ENCODE data around the gene MMP3.

Gene MMP3

GRCh38 chr11:102837646-102838045, 5.8 kb downstream of the MMP3 start:
- Histone ChIP-seq H3K79me2 (ENCODE audit: control insufficient read depth, low read length) (no peaks in the 10 kb centered on the region), H3K4me1 (ENCODE audit: control insufficient read depth, low read length) (no peaks in the 10 kb centered on the region), H4K20me1 (ENCODE audit: control insufficient read depth, insufficient read depth, low read depth, low read length) (no peaks in the 10 kb centered on the region), H3K9me2 (replicated peaks; ENCODE audit: control insufficient read depth, low read length) (no peaks in the 10 kb centered on the region), H3K36me3 (ENCODE audit: control insufficient read depth, low read length) (no peaks in the 10 kb centered on the region), H3K27me3 (ENCODE audit: control insufficient read depth, low read length) (no peaks in the 10 kb centered on the region), H3K9me3 (ENCODE audit: control insufficient read depth, insufficient read depth, low read length) (no peaks in the 10 kb centered on the region), H3K4me3 (ENCODE audit: low read length) (no peak overlapping the region), H3K4me2 (ENCODE audit: low read length) (no peak overlapping the region), H3K27ac (ENCODE audit: low read depth, low read length) (no peak overlapping the region), H3F3A (ENCODE audit: control insufficient read depth, insufficient read depth) (no peaks in the 10 kb centered on the region)
- TF ChIP-seq CTCF (IDR thresholded peaks at IDR 0.05; ENCODE audit: low read depth, low read length, poor library complexity, severe bottlenecking), result no peak
- TF ChIP-seq EZH2phosphoT487 (IDR thresholded peaks at IDR 0.05; ENCODE audit: borderline replicate concordance, low read length), result no peak

- Histone ChIP-seq H3K27me3 (ENCODE audit: control insufficient read depth, low read length) (no peaks in the 10 kb centered on the region), H3K36me3 (ENCODE audit: control insufficient read depth, low read length) (no peaks in the 10 kb centered on the region), H4K20me1 (ENCODE audit: control insufficient read depth, insufficient read depth, low read depth, low read length) (no peaks in the 10 kb centered on the region), H3K4me1 (ENCODE audit: control insufficient read depth, low read length) (no peaks in the 10 kb centered on the region), H3F3A (ENCODE audit: control insufficient read depth, insufficient read depth) (no peaks in the 10 kb centered on the region), H3K4me2 (ENCODE audit: low read length) (no peak overlapping the region), H3K4me3 (ENCODE audit: low read length) (no peak overlapping the region), H3K9me3 (ENCODE audit: control insufficient read depth, insufficient read depth, low read length) (no peaks in the 10 kb centered on the region), H3K79me2 (ENCODE audit: control insufficient read depth, low read length) (no peaks in the 10 kb centered on the region), H3K9me2 (replicated peaks; ENCODE audit: control insufficient read depth, low read length) (no peaks in the 10 kb centered on the region), H3K27ac (ENCODE audit: low read depth, low read length) (no peak overlapping the region)
- TF ChIP-seq CTCF (IDR thresholded peaks at IDR 0.05; ENCODE audit: low read depth, low read length, poor library complexity, severe bottlenecking), result no peak
- no peak for TF ChIP-seq EZH2phosphoT487 (IDR thresholded peaks at IDR 0.05; ENCODE audit: borderline replicate concordance, low read length)
These were observed 6.3 kb downstream of the MMP3 start for GRCh38 chr11:102837156-102837555.

- no peaks in the 10 kb centered on the region for H3K9me3 ChIP-seq (ENCODE audit: control insufficient read depth, insufficient read depth, low read length)
- H3K36me3 ChIP-seq (ENCODE audit: control insufficient read depth, low read length), result no peaks in the 10 kb centered on the region
- TF ChIP-seq EZH2phosphoT487 (IDR thresholded peaks at IDR 0.05; ENCODE audit: borderline replicate concordance, low read length) (no peak), CTCF (IDR thresholded peaks at IDR 0.05; ENCODE audit: low read depth, low read length, poor library complexity, severe bottlenecking) (no peak)
- no peaks in the 10 kb centered on the region for H3K79me2 ChIP-seq (ENCODE audit: control insufficient read depth, low read length)
- no peaks in the 10 kb centered on the region for H3K4me1 ChIP-seq (ENCODE audit: control insufficient read depth, low read length)
- no peaks in the 10 kb centered on the region for H3F3A ChIP-seq (ENCODE audit: control insufficient read depth, insufficient read depth)
- no peak overlapping the region for H3K4me3 ChIP-seq (ENCODE audit: low read length)
- no peak overlapping the region for H3K4me2 ChIP-seq (ENCODE audit: low read length)
- H3K9me2 ChIP-seq (replicated peaks; ENCODE audit: control insufficient read depth, low read length), result no peaks in the 10 kb centered on the region
- no peak overlapping the region for H3K27ac ChIP-seq (ENCODE audit: low read depth, low read length)
- H4K20me1 ChIP-seq (ENCODE audit: control insufficient read depth, insufficient read depth, low read depth, low read length), result no peaks in the 10 kb centered on the region
- no peaks in the 10 kb centered on the region for H3K27me3 ChIP-seq (ENCODE audit: control insufficient read depth, low read length)
These were observed 7.0 kb downstream of the MMP3 start for GRCh38 chr11:102836290-102836875.

Data from DOHH2 (cell line).